Adrenal gland (tissue), 12 donors: ENCODE results near the gene GRB14. TPM values are rescaled to one million over a fixed set of nuclear protein-coding genes. Genes with fewer than 3 reads are reported as not detected.

Source experiments
- DNase-seq, 7 donors: peaks; one replicate each; pipeline ENCODE4 v3.0.0-alpha.2; 2019 to 2020
- H3K27ac ChIP-seq, 5 donors: fragments of 200-600 bp; sonication (generic) in 4 of 5; 1 replicate in 3 of 5; 2 replicates in 2 of 5; pipeline versions ENCODE4 v1.5.1 to v1.8.0; 2016 to 2020; ENCODE audit warnings: mild to moderate bottlenecking in 1 of 5
- H3K27me3 ChIP-seq: fragments of 200-600 bp; 2 replicates; pipeline ENCODE4 v1.8.0; 2021
- H3K36me3 ChIP-seq, 2 donors: fragments of 200-600 bp; replicated peaks in 1 of 2; 1 replicate in 1 of 2; 2 replicates in 1 of 2; pipeline versions ENCODE4 v1.5.1 to v1.8.0; 2018 to 2022
- H3K4me1 ChIP-seq, 2 donors: fragments of 200-600 bp; replicated peaks in 1 of 2; 1 replicate in 1 of 2; 2 replicates in 1 of 2; pipeline versions ENCODE4 v1.5.1 to v1.8.0; 2018 to 2021
- H3K4me3 ChIP-seq, 4 donors: fragments of 200-600 bp; sonication (generic) in 3 of 4; one replicate each; pipeline ENCODE4 v1.5.1; 2016 to 2018
- H3K9me3 ChIP-seq, 3 donors: fragments of 200-600 bp; sonication (generic) in 1 of 3; replicated peaks in 1 of 3; 1 replicate in 2 of 3; 2 replicates in 1 of 3; pipeline versions ENCODE4 v1.5.1 to v1.8.0; 2016 to 2021
- CTCF ChIP-seq, 6 experiments: fragments of 450-650 bp in 4 of 6; fragments of 200-600 bp in 2 of 6; sonication (generic) in 1 of 6; IDR thresholded peaks; 1 replicate in 5 of 6; 2 replicates in 1 of 6; pipeline versions ENCODE4 v1.5.1 to v1.8.0; 2016 to 2021; ENCODE audit warnings: antibody characterized with exemption in 6 of 6, mild to moderate bottlenecking in 2 of 6, moderate library complexity in 1 of 6
- POLR2A ChIP-seq, 2 donors: fragments of 450-650 bp; IDR thresholded peaks; one replicate each; pipeline ENCODE4 v1.6.1; 2017; ENCODE audit warnings: antibody characterized with exemption in 2 of 2, mild to moderate bottlenecking in 2 of 2, moderate library complexity in 1 of 2
- WGBS, 4 donors: extraction: QIAGEN DNeasy Blood & Tissue Kit in 2 of 4; methylation state at CpG; one replicate each; pipeline versions ENCODE4 v1.1.5 to v1.1.7; 2013 to 2017; 5-methylcytosine and 5-hydroxymethylcytosine counted together
- intact Hi-C, 2 donors: fragments of 100-400 bp; cut with DNase I; formaldehyde crosslinking; loops; one replicate each; pipeline versions ENCODE4 v1.14.1 to v1.15.0; 2022 to 2023
- polyA plus RNA-seq, 3 donors: library from polyadenylated mRNA; stranded (reverse); fragments of 200-250 nt in 2 of 3; fragments of 350-450 nt in 1 of 3; fragmentation: Illumina TruSeq in 1 of 3; extraction: RNeasy Lipid Tissue Mini Kit (QIAGEN cat#74804) in 1 of 3; gene quantifications; one replicate each; pipeline ENCODE4 v1.2.3, GENCODE V29; 2013 to 2014
- total RNA-seq, 9 donors: library from RNA; depleted of rRNA in 4 of 9; stranded (reverse); fragments of >200 nt in 4 of 9; fragments of 120-200 nt in 1 of 9; fragmentation: NEBNext Ultra II Directional in 1 of 9; extraction: Animal tissue kit (Norgen Biotek cat#: 25700) in 1 of 9; gene quantifications; one replicate each; pipeline versions ENCODE4 v1.1.0 to v1.2.4, GENCODE V29; 2013 to 2023
- donor health status: healthy with polysubstance abuse.
- donor health status: Bipolar disorder and iron deficiency.
- donor health status: DM: yes; HTN: yes; CAD: no.
- donor health status: DM: no; HTN: no; CAD: no.
- donor health status: DM: no; HTN: no; CAD: no.
- donor health status: DM: yes; HTN: yes; CAD: no.

GRB14 gene
- total and polyA plus RNA-seq, 12 donors, result 4.8 to 280 (median 40.7) TPM

GRCh38 chr2:164453656-164454305, 167.5 kb downstream of the GRB14 start:
- intact Hi-C loops, result no loop called here
- TF ChIP-seq POLR2A (IDR thresholded peaks at IDR 0.05) (no peak), CTCF (IDR thresholded peaks at IDR 0.05) (no peak)
- H3K27ac ChIP-seq, result no peak overlapping the region
- WGBS, 4 donors, result 60 to 80% (median 71%) methylated on average over 5 of the region's 5 CpGs
- H3K27me3 ChIP-seq, result no peaks in the 10 kb centered on the region
- H3K36me3 ChIP-seq, result no peaks in the 10 kb centered on the region
- no peak for DNase-seq
- no peaks in the 10 kb centered on the region for H3K9me3 ChIP-seq
- H3K4me1 ChIP-seq, result no peaks in the 10 kb centered on the region
- no peak overlapping the region for H3K4me3 ChIP-seq

- WGBS, 4 donors, result 83 to 88% (median 85%) methylated on average over 2 of the region's 2 CpGs
- no peaks in the 10 kb centered on the region for H3K36me3 ChIP-seq
- H3K27ac ChIP-seq, result no peak overlapping the region
- no peaks in the 10 kb centered on the region for H3K9me3 ChIP-seq
- TF ChIP-seq POLR2A (IDR thresholded peaks at IDR 0.05), result no peak
- no peak for TF ChIP-seq CTCF (IDR thresholded peaks at IDR 0.05)
- H3K4me3 ChIP-seq, result no peak overlapping the region
- no peaks in the 10 kb centered on the region for H3K27me3 ChIP-seq
- intact Hi-C loops, result no loop called here
- no peaks in the 10 kb centered on the region for H3K4me1 ChIP-seq
- no peak for DNase-seq
These were observed 171.0 kb downstream of the GRB14 start for GRCh38 chr2:164450278-164450677.

- no peaks in the 10 kb centered on the region for H3K36me3 ChIP-seq
- no peaks in the 10 kb centered on the region for H3K4me1 ChIP-seq
- WGBS, 4 donors, result 61 to 72% (median 62%) methylated on average over 5 of the region's 5 CpGs
- H3K27ac ChIP-seq, result no peak overlapping the region
- no peaks in the 10 kb centered on the region for H3K27me3 ChIP-seq
- TF ChIP-seq CTCF (IDR thresholded peaks at IDR 0.05), result no peak
- TF ChIP-seq POLR2A (IDR thresholded peaks at IDR 0.05), result no peak
- H3K4me3 ChIP-seq, result no peak overlapping the region
- intact Hi-C loops, result no loop called here
- DNase-seq, result no peak
- H3K9me3 ChIP-seq, result no peaks in the 10 kb centered on the region
These were observed 171.6 kb downstream of the GRB14 start for GRCh38 chr2:164449706-164450105.

GRCh38 chr2:164447660-164448059, 173.6 kb downstream of the GRB14 start:
- Histone ChIP-seq H3K27me3 (no peaks in the 10 kb centered on the region), H3K9me3 (no peaks in the 10 kb centered on the region), H3K4me3 (no peak overlapping the region), H3K27ac (no peak overlapping the region), H3K36me3 (no peaks in the 10 kb centered on the region), H3K4me1 (no peaks in the 10 kb centered on the region)
- intact Hi-C loops, result no loop called here
- DNase-seq, result no peak
- 76 to 83% (median 80%) methylated on average over 5 of the region's 5 CpGs for WGBS, 4 donors
- no peak for TF ChIP-seq POLR2A (IDR thresholded peaks at IDR 0.05)
- TF ChIP-seq CTCF (IDR thresholded peaks at IDR 0.05), result no peak

Other genes with a start within 250 kb of the GRB14 start
- gene COBLL1, start 220.3 kb upstream of the GRB14 start, total RNA-seq, result 100 to 1,000 TPM in 8 of 9 donors, 10 to 100 TPM in 1; 50.1 to 365 (median 233) TPM
- gene COBLL1, start 220.3 kb upstream of the GRB14 start, polyA plus RNA-seq, result 100 to 1,000 TPM in 1 of 3 donors, 10 to 100 TPM in 2; 25.8 to 212 (median 26.1) TPM